PFSK-1 (cell line): Measurements from ENCODE around the gene TTLL11.

Experiments used
- SIN3A ChIP-seq: IDR thresholded peaks from 2 replicates; pipeline ENCODE4 v1.6.1; 2012; ENCODE audit warnings: mild to moderate bottlenecking, low read length, moderate library complexity, borderline replicate concordance; ENCODE audit not compliant: insufficient read depth
- TF ChIP-seq, protein P1 (sequence below), 2 experiments: IDR thresholded peaks; 2 replicates each; pipeline versions ENCODE4 v1.6.1 to v1.8.0; 2011 to 2012; ENCODE audit warnings: low read depth in 2 of 2, low read length in 2 of 2, control low read depth in 1 of 2, inconsistent platforms in 1 of 2, mild to moderate bottlenecking in 1 of 2, moderate library complexity in 1 of 2; ENCODE audit not compliant: insufficient read depth in 1 of 2

DNA sequence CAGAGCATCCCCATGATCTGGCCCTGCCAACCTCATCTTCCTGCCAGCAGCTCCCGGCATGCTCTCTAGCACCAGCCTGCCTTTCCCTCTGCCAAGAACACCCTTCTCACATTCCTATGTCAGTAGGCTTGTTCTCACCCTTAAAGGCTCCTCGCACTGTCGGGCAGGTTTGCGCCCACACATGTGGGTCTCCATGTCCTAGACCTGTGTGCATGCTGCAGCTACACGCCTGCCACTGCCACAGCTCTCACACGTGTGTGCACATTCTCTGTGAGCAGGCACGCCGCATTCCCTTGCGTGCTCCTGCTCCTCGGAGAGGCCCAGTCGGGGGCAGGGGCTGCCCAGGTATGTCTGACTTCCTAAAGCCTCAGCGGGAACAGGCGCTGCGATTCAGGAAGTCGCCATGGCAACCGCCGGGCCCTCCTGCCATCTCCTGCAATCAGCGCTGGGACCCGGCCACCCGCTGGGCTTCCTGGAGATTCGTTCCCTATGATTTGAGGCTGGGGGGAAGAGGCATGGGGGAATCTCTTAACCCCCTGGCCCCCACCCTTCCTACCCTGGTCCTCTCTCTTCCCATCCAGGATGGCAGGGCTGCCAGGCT is 38.4 kb upstream of the TTLL11 start:
- no peak for TF ChIP-seq SIN3A
- TF ChIP-seq, protein P1, sequence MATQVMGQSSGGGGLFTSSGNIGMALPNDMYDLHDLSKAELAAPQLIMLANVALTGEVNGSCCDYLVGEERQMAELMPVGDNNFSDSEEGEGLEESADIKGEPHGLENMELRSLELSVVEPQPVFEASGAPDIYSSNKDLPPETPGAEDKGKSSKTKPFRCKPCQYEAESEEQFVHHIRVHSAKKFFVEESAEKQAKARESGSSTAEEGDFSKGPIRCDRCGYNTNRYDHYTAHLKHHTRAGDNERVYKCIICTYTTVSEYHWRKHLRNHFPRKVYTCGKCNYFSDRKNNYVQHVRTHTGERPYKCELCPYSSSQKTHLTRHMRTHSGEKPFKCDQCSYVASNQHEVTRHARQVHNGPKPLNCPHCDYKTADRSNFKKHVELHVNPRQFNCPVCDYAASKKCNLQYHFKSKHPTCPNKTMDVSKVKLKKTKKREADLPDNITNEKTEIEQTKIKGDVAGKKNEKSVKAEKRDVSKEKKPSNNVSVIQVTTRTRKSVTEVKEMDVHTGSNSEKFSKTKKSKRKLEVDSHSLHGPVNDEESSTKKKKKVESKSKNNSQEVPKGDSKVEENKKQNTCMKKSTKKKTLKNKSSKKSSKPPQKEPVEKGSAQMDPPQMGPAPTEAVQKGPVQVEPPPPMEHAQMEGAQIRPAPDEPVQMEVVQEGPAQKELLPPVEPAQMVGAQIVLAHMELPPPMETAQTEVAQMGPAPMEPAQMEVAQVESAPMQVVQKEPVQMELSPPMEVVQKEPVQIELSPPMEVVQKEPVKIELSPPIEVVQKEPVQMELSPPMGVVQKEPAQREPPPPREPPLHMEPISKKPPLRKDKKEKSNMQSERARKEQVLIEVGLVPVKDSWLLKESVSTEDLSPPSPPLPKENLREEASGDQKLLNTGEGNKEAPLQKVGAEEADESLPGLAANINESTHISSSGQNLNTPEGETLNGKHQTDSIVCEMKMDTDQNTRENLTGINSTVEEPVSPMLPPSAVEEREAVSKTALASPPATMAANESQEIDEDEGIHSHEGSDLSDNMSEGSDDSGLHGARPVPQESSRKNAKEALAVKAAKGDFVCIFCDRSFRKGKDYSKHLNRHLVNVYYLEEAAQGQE (IDR thresholded peaks at IDR 0.05; ENCODE audit: insufficient read depth in 1 of 2, low read depth in 2 of 2, low read length in 2 of 2) = no peak
